ENCODE results near the gene RNU6-9. TPM values are rescaled to one million over a fixed set of nuclear protein-coding genes. Genes with fewer than 3 reads are reported as not detected.

The RNU6-9 gene
- total RNA-seq, 1 experiment from 2014 or later: not detected

DNA sequence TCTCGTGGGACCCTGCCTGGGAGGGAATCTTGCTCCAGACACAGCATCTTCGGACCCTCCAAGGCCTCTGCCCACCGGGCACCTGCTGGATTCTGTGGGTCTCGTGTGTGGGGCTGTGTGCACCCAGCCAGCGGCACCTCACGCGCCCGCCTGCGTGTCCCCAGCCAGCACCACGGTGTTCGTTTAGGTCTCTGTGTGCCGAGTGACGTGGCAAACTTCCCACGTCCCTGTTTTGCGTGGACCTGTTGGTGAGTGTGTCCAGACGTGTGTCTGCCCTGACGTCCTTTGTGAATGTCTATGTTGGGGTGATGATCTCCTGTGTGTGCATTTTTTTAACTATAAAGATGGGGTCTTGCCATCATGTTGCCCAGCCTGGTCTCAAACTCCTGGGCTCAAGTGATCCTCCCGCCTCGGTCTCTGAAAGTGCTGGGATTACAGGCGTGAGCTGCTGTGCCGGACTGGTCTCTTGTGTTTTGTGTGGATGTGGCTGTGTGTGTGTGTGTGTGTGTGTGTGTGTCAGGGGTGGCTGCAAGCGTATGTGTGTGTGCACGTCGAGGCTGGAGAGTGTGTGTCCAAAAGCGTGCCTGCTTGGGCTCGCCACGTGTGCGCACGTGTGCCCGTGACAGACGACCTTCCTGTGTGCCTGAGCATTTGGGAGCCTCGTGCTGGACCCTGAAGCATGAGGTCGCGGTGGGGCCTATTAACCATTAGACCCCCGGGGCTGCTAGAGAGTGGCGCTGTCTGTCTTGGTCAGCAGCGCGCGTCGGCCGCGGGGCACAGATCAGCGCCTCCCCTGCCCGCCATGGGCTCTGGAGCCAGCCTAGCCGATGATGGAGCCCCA, 48.2 kb downstream of the RNU6-9 start:
- no peak for DNase-seq (ENCODE audit: low spot score)
- in situ Hi-C loops (cut with HindIII; ENCODE audit: low sequenced_read_pairs): no loop called here

GRCh38 chr19:942133-942645, 48.9 kb downstream of the RNU6-9 start:
- DNase-seq (ENCODE audit: low spot score): no peak
- in situ Hi-C loops (cut with HindIII; ENCODE audit: low sequenced_read_pairs): no loop called here

Other genes starting within 250 kb of the RNU6-9 start
- 44.5 and 48.7 TPM in 2 replicates for gene RNF126, start 230.3 kb upstream of the RNU6-9 start, total RNA-seq (2014; rRNA removed; shearing (Covaris generic))
- 15.0 and 26.0 TPM in 2 replicates for gene FSTL3, start 217.1 kb upstream of the RNU6-9 start, total RNA-seq (2014; rRNA removed; shearing (Covaris generic))
- not detected in 2 replicates for gene PRSS57, start 198.0 kb upstream of the RNU6-9 start, total RNA-seq (2014; rRNA removed; shearing (Covaris generic))
- 30.0 and 49.6 TPM in 2 replicates for gene PALM, start 184.5 kb upstream of the RNU6-9 start, total RNA-seq (2014; rRNA removed; shearing (Covaris generic))
- gene MISP, start 142.4 kb upstream of the RNU6-9 start, total RNA-seq (2014; rRNA removed; shearing (Covaris generic)): 1.2 and 2.8 TPM in 2 replicates
- gene PTBP1, start 96.0 kb upstream of the RNU6-9 start, total RNA-seq (2014; rRNA removed; shearing (Covaris generic)): 273 and 361 TPM in 2 replicates
- 47.9 and 54.5 TPM in 2 replicates for gene PLPPR3, start 71.5 kb upstream of the RNU6-9 start, total RNA-seq (2014; rRNA removed; shearing (Covaris generic))
- gene AZU1, start 65.6 kb upstream of the RNU6-9 start, total RNA-seq (2014; rRNA removed; shearing (Covaris generic)): 0.25 TPM in 1 of 2 replicates, not detected in the other
- 2.3 TPM in 1 of 2 replicates, not detected in the other for gene PRTN3, start 52.5 kb upstream of the RNU6-9 start, total RNA-seq (2014; rRNA removed; shearing (Covaris generic))
- not detected in 2 replicates for gene ELANE, start 41.2 kb upstream of the RNU6-9 start, total RNA-seq (2014; rRNA removed; shearing (Covaris generic))
- gene CFD, start 33.8 kb upstream of the RNU6-9 start, total RNA-seq (2014; rRNA removed; shearing (Covaris generic)): 3.6 and 6.1 TPM in 2 replicates
- 51.0 and 58.7 TPM in 2 replicates for gene MED16, start 297 bp upstream of the RNU6-9 start, total RNA-seq (2014; rRNA removed; shearing (Covaris generic))
- gene R3HDM4, start 19.7 kb downstream of the RNU6-9 start, total RNA-seq (2014; rRNA removed; shearing (Covaris generic)): 12.7 and 13.9 TPM in 2 replicates
- 1.8 and 1.9 TPM in 2 replicates for gene KISS1R, start 23.8 kb downstream of the RNU6-9 start, total RNA-seq (2014; rRNA removed; shearing (Covaris generic))
- 95.4 and 103 TPM in 2 replicates for gene ARID3A, start 32.6 kb downstream of the RNU6-9 start, total RNA-seq (2014; rRNA removed; shearing (Covaris generic))
- 176 and 280 TPM in 2 replicates for gene WDR18, start 90.9 kb downstream of the RNU6-9 start, total RNA-seq (2014; rRNA removed; shearing (Covaris generic))
- gene GRIN3B, start 106.9 kb downstream of the RNU6-9 start, total RNA-seq (2014; rRNA removed; shearing (Covaris generic)): 0.74 and 3.5 TPM in 2 replicates
- gene TMEM259, start 127.6 kb downstream of the RNU6-9 start, total RNA-seq (2014; rRNA removed; shearing (Covaris generic)): 131 and 142 TPM in 2 replicates
- gene RNU6-2, start 128.0 kb downstream of the RNU6-9 start, total RNA-seq (2014; rRNA removed; shearing (Covaris generic)): not detected in 2 replicates
- gene CNN2, start 133.1 kb downstream of the RNU6-9 start, total RNA-seq (2014; rRNA removed; shearing (Covaris generic)): 245 and 296 TPM in 2 replicates
- gene ABCA7, start 146.6 kb downstream of the RNU6-9 start, total RNA-seq (2014; rRNA removed; shearing (Covaris generic)): 6.2 and 13.9 TPM in 2 replicates
- 126 and 134 TPM in 2 replicates for gene ARHGAP45, start 173.7 kb downstream of the RNU6-9 start, total RNA-seq (2014; rRNA removed; shearing (Covaris generic))
- 326 and 355 TPM in 2 replicates for gene POLR2E, start 201.9 kb downstream of the RNU6-9 start, total RNA-seq (2014; rRNA removed; shearing (Covaris generic))
- 593 and 784 TPM in 2 replicates for gene GPX4, start 210.5 kb downstream of the RNU6-9 start, total RNA-seq (2014; rRNA removed; shearing (Covaris generic))

Data from G401 (cell line).